ENCODE measurements around the gene MED27.

Gene MED27

GRCh38 chr9:131874447-131874846, 205.2 kb downstream of the MED27 start:
- DNase-seq, result no peak

- no peak for DNase-seq
Measured at GRCh38 chr9:131873891-131874440, 205.7 kb downstream of the MED27 start.

- no peak for DNase-seq
Measured at GRCh38 chr9:131873335-131873734, 206.3 kb downstream of the MED27 start.

GRCh38 chr9:131872702-131873101, 207.0 kb downstream of the MED27 start:
- no peak for DNase-seq

- no peak for DNase-seq
Measured at GRCh38 chr9:131872006-131872405, 207.7 kb downstream of the MED27 start.

GRCh38 chr9:131870156-131870555, 209.5 kb downstream of the MED27 start:
- no peak for DNase-seq

- no peak for DNase-seq
Measured at GRCh38 chr9:131869348-131869747, 210.3 kb downstream of the MED27 start.

- no peak for DNase-seq
Measured at GRCh38 chr9:131868766-131869165, 210.9 kb downstream of the MED27 start.

GRCh38 chr9:131867611-131868192, 212.0 kb downstream of the MED27 start:
- DNase-seq, result no peak

- DNase-seq, result no peak
Measured at GRCh38 chr9:131865446-131866195, 214.0 kb downstream of the MED27 start.

GRCh38 chr9:131864531-131864930, 215.1 kb downstream of the MED27 start:
- DNase-seq, result no peak

GRCh38 chr9:131863306-131863896, 216.3 kb downstream of the MED27 start:
- no peak for DNase-seq

GRCh38 chr9:131862261-131862660, 217.4 kb downstream of the MED27 start:
- DNase-seq, result no peak

- no peak for DNase-seq
Measured at GRCh38 chr9:131860430-131860829, 219.2 kb downstream of the MED27 start.

GRCh38 chr9:131858147-131858546, 221.5 kb downstream of the MED27 start:
- DNase-seq, result no peak

GRCh38 chr9:131856105-131856504, 223.6 kb downstream of the MED27 start:
- no peak for DNase-seq

- no peak for DNase-seq
Measured at GRCh38 chr9:131854896-131855613, 224.6 kb downstream of the MED27 start.

GRCh38 chr9:131854334-131854733, 225.3 kb downstream of the MED27 start:
- DNase-seq, result no peak

GRCh38 chr9:131853434-131853833, 226.2 kb downstream of the MED27 start:
- DNase-seq, result no peak

- DNase-seq, result no peak
Measured at GRCh38 chr9:131851414-131851813, 228.3 kb downstream of the MED27 start.

GRCh38 chr9:131849391-131849790, 230.3 kb downstream of the MED27 start:
- no peak for DNase-seq

GRCh38 chr9:131848570-131849160, 231.0 kb downstream of the MED27 start:
- DNase-seq, result no peak

Data from T1000 (cell line).